ENCODE measurements around the gene ERAS.
"Not testable (repeated sequence)": the region's sequence is repeated elsewhere in the genome, so short reads cannot be mapped to it uniquely, and the experiment has no call there.

Gene ERAS

DNA sequence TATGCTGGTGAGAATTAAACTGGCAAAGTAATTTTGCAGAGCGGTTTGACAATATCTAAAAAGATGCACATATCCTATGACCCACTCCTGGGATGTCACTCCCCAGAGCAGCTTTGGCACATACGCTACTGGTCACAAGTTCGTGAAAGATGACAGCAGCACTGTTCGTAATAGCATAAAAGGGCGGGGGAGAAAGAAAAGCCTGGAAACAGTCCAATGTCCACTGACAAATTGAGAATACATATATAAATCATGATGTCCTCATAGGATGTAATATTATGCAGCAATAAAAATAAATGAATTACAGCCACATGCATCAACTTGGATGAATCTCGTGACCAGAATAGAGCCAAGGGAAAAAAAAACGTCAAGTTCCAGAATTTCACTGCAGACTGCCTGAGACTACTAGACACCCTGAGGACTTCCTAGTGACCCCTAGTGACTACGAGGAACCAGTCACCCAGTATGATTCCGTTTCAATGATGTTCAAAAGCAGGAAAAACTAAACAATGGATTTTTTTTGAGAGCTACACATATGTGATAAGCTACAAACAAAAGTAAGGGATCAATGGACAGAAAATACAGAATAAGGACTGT lies 7.3 kb downstream of the ERAS start:
- FAIRE-seq, result peak; percentile 97

DNA sequence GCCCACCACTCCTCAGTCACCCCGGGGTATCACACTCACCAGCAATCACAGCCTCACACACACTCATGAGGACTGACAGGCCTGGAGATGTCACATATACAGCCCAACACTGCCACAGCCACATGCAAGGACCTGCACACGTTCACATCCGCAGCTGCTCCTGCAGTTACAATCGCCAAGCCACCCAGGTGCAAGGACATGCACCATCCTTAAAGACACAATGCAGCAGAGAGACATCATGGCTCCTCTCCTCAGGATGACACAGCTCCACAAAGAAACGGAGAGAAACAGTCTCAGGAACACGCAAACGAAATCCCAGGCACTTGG lies 8.0 kb downstream of the ERAS start:
- no peak for FAIRE-seq

DNA sequence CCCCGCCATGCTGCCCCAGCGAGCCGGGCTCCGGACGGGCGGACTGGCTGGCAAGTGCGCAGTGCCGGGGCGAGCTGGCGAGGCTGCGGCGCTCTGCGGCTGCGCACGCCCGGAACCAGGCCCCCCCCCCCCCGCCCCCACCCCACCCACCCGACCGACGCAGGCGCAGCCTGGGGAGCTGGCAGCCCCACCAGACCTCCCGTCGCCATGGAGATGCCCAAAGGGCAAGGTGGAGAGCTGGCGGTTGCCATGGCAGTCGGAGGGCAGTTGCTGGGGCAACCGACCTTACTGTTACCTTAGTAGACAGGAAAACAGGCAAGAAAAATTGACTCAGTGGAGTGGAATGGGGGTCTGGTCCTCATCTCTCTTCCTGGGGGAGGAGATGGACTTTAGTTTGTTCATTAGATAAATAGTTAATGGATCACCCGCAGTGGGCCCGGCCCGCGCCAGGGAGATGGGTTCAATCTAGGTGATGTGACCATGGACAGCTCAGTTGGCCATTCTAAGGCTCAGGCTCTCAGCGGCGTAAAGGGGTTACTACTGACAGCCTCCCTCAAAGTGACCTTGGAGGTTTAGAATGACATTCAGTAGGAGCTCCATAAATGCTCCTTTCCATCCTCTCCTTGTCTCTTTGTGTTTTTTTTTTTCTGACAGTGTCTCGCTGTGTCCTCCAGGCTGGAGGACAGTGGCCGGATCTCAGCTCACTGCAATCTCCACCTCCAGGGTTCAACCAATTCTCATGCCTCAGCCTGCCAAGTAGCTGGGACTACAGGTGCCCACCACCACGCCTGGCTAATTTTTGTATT lies 9.4 kb downstream of the ERAS start, which contains the start of gene PCSK1N:
Gene PCSK1N, minus strand, starts transcription at position 87 of the 806 bp plus-strand sequence. Its CDS starts 78 bp downstream, at position 9.
- no peak for FAIRE-seq

DNA sequence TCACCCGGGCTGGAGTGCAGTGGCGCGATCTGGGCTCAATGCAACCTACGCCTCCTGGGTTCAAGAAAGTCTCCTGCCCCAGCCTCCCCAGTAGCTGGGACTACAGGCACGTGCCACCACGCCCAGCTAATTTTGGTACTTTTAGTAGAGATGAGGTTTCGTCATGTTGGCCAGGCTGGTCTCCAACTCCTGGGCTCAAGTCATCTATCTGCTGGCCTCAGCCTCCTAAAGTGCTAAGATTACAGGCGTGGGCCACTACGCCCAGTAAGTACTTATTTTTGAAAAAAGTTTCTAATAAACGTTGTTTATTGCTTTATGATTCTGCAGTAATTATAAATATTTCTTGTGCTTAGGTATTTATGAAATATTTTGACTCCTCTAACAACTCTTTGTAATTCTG lies 13.4 kb downstream of the ERAS start:
- FAIRE-seq, result no peak

DNA sequence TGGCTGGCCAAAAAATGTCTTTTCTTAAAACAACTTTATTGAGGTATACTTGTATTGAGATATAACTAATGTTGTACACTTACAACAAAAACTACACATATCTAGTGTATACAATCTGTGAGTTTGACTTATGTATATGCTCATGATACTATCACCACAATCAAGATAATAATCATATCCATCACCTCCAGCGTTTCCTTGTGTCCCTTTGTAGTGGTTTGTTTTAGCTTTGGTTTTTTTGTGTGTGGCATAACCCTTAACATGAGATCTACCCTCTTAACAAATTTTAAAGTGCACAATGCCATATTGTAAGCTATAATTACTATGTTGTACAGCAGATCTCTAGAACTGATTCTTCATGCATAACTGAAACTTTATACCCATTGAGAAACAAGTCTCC lies 22.5 kb downstream of the ERAS start:
- no peak for FAIRE-seq

DNA sequence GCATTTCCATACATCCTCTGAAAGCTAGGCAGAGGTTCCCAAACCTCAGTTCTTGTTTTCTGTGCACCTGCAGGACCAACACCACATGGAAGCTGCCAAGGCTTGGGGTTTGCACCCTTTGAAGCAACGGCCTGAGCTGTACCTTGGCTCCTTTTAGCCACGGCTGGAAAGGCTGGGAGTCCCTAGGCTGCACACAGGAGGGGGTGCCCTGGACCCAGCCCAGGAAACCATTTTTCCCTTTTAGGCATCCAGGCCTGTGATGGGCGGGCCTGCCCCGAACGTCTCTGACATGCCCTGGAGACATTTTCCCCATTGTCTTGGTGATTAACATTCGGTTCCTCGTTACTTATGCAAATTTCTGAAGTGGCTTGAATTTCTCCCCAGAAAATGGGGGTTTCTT lies 26.5 kb downstream of the ERAS start:
- no peak for FAIRE-seq

DNA sequence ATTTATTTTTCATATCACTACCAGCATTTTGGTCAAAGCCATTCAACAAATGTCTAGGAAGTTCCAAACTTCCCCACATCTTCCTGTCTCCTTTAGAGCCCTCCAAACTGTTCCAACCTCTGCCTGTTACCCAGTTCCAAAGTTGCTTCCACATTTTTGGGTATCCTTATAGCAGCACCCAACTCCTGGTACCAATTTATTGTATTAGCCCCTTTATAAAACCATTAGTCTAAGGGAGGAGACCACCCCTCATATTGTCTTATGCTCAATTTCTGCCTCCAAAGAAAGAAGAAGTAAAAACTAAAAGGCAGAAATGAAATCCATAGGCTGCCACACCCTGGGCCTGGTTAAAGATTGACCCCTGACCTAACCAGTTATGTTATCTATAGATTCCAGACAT lies 27.2 kb downstream of the ERAS start:
- FAIRE-seq, result not testable (repeated sequence)

DNA sequence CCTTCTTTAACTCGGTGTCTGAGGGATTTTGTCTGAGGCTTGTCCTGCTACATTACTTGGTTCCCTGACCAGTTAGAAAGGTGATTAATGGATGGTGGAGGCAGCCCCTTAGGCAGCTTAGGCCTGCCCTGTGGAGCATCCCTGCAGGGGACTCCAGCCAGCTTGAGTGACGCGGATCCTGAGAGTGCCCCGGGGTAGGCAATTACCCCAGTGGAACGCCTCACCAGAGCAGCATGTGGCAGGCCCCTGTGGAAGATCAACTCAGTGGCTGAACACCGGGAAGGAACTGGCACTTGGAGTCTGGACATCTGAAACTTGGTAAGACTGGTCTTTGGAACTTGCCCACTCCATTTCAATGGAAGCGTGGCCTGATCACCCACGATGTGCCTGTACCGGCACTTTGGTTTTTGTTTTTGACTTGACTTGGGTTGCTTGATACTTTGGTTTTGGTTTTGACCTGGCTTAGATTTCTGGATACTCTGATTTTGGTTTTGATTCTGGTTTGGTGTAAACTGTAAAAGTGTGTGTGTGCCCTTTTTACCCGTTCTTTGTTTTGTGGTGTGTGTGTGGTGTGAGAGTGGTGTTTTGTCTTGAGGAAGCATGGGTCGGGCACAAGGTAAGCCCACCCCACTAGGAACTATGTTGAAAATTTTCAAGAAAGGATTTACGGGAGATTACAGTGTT lies 27.9 kb downstream of the ERAS start:
- FAIRE-seq, result not testable (repeated sequence)

DNA sequence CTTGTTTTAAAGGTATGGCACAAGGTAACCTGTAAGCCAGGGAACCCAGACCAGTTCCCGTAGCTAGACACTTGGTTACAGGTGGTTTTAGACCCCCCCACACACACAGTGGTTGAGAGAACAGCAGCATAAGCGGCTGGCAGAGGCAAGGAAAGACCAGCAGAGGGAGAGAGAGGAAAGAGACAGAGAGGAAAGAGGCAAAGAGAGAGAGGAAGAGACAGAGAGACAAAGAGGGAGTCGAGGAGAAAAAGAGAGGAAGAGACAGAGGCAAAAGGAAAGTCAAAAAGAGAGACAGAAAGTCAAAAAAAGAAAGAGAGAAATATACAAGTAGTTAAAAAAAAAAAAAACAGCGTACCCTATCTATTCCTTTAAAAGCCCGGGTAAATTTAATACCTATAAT lies 28.6 kb downstream of the ERAS start:
- FAIRE-seq, result no peak

DNA sequence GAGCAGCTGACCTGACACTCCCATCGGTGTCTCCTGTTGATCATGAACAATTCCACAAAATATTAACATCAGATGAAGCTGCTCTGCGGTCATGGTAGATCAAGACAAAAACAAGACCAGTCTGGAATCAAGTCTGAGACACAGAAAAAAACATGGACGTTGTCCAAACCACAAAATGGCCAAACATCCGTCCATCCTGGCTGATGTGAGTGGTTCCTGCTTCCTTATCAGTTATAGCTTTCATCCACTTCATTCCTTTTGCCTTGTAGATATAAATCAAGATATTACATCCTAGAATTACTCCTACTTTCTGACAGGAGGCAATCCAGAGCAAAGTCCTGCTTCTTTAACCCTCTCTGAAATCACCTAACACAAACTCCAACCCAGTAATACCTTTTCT lies 37.9 kb downstream of the ERAS start:
- FAIRE-seq, result no peak

DNA sequence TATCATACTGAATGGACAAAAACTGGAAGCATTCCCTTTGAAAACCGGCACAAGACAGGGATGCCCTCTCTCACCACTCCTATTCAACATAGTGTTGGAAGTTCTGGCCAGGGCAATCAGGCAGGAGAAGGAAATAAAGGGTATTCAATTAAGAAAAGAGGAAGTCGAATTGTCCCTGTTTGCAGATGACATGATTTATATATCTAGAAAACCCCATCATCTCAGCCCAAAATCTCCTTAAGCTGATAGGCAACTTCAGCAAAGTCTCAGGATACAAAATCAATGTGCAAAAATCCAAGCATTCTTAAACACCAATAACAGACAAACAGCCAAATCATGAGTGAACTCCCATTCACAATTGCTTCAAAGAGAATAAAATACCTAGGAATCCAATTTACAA lies 45.7 kb downstream of the ERAS start:
- FAIRE-seq, result not testable (repeated sequence)

DNA sequence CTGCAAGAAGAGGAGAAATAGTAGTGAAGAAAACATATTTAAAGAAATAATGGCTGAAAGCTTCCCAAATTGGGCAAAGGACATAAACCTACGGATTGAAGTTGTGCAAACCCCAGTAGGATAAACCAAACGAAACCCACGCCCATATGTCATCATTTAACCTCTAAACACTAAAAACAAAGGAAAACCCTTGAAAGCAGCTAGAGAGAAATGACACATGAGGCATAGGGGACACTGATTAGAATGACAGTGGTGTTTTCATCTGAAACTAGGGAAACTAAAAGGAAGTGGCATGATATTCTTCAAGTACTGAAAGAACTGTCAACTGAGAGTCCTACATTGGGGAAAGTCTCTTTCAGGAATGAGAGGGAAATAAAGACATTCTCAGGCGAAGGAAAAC lies 50.6 kb downstream of the ERAS start:
- not testable (repeated sequence) for FAIRE-seq
